K562 (cell line): ENCODE measurements around the gene LCLAT1. TPM values are rescaled to one million over a fixed set of nuclear protein-coding genes. Genes with fewer than 3 reads are reported as not detected.

Experiments
- ATAC-seq: fragments of 200-7000 bp; cut with Tn5 transposase; 3 replicates; pipeline ENCODE4 v1.9.1; 2020; ENCODE audit warnings: moderate library complexity
- BruUV-seq: library from RNA; stranded (reverse); fragments of 400-500 nt; replicated peaks from 2 replicates; lab custom pipeline; 2021; lab: Mats Ljungman, UMichigan
- CTCF ChIA-PET: fragments of 300-600 bp; formaldehyde crosslinking; extraction: SDS; loops from one replicate; lab custom pipeline; 2021; ENCODE audit warnings: low intra/inter-chr PET ratio; lab: Yijun Ruan, JAX
- POLR2A ChIA-PET: fragments of 300-600, 350-650 bp; sonication (Branson Sonifier 250); formaldehyde crosslinking; extraction: SDS; loops from one replicate; lab custom pipeline; 2021; ENCODE audit warnings: antibody characterized with exemption, inconsistent platforms; lab: Yijun Ruan, JAX
- DNase-seq, 4 experiments: peaks; one replicate each; pipeline versions ENCODE4 v3.0.0 to v3.0.0-alpha.2; 2011 to 2018; ENCODE audit warnings: low spot score in 3 of 4, mixed read lengths in 3 of 4; ENCODE audit errors: extremely low read depth in 1 of 4
- FAIRE-seq: peaks from 2 replicates; lab custom pipeline; 2011; peaks lifted over from hg19 to GRCh38; lab: Jason Lieb, UNC
- H2AFZ ChIP-seq: 2 replicates; pipeline ENCODE4 v1.6.0; 2011; ENCODE audit warnings: low read depth, low read length, control low read depth, inconsistent platforms
- H3K27ac ChIP-seq: fragments of 200-600 bp; 3 replicates; pipeline ENCODE4 v1.8.0; 2011; ENCODE audit warnings: low read depth, mild to moderate bottlenecking, control low read depth, inconsistent platforms, low read length, moderate library complexity, mixed read lengths; ENCODE audit errors: extremely low read depth
- H3K27me3 ChIP-seq, 2 experiments: fragments of 300-600 bp in 1 of 2; 2 replicates in 1 of 2; 3 replicates in 1 of 2; pipeline versions ENCODE4 v1.6.0 to v1.8.0; 2011; ENCODE audit warnings: inconsistent platforms in 2 of 2, low read length in 2 of 2, mild to moderate bottlenecking in 1 of 2, mixed read lengths in 1 of 2, moderate library complexity in 1 of 2; ENCODE audit not compliant: control insufficient read depth in 2 of 2, insufficient read depth in 2 of 2
- H3K36me3 ChIP-seq: fragments of 300-600 bp; 3 replicates; pipeline ENCODE4 v1.8.0; 2011; ENCODE audit warnings: mild to moderate bottlenecking, low read length, inconsistent platforms; ENCODE audit not compliant: control insufficient read depth, insufficient read depth
- H3K4me1 ChIP-seq, 2 experiments: fragments of 200-600 bp in 1 of 2; replicated peaks in 1 of 2; 2 replicates in 1 of 2; 3 replicates in 1 of 2; pipeline versions ENCODE4 v1.5.1 to v1.8.0; 2011; ENCODE audit warnings: inconsistent platforms in 2 of 2, low read length in 2 of 2, mild to moderate bottlenecking in 1 of 2, mixed read lengths in 1 of 2, moderate library complexity in 1 of 2; ENCODE audit not compliant: control insufficient read depth in 2 of 2, insufficient read depth in 2 of 2
- H3K4me2 ChIP-seq: 2 replicates; pipeline ENCODE4 v1.6.1; 2011; ENCODE audit warnings: low read length, control low read depth, inconsistent platforms, mixed read lengths; ENCODE audit not compliant: insufficient read depth
- H3K4me3 ChIP-seq: fragments of 200-600 bp; sonication (generic), shearing (Covaris generic); 2 replicates; pipeline ENCODE4 v1.5.1; 2016; ENCODE audit warnings: control low read depth, inconsistent platforms
- H3K79me2 ChIP-seq: fragments of 200-600 bp; 3 replicates; pipeline ENCODE4 v1.8.0; 2011; ENCODE audit warnings: low read length, inconsistent platforms; ENCODE audit not compliant: control insufficient read depth, insufficient read depth
- H3K9ac ChIP-seq, 2 experiments: 2 replicates each; pipeline versions ENCODE4 v1.6.0 to v1.6.1; 2011; ENCODE audit warnings: low read depth in 2 of 2, low read length in 2 of 2, control low read depth in 1 of 2, inconsistent platforms in 1 of 2, mild to moderate bottlenecking in 1 of 2, mixed read lengths in 1 of 2; ENCODE audit not compliant: insufficient read depth in 1 of 2
- H3K9me1 ChIP-seq: one replicate; pipeline ENCODE4 v1.6.0; 2011; ENCODE audit warnings: inconsistent platforms, mild to moderate bottlenecking, low read length, moderate library complexity; ENCODE audit not compliant: control insufficient read depth, insufficient read depth
- H3K9me3 ChIP-seq: replicated peaks from 2 replicates; pipeline ENCODE4 v1.5.1; 2011; ENCODE audit warnings: low read depth, low read length, inconsistent platforms; ENCODE audit not compliant: control insufficient read depth, insufficient read depth
- H4K20me1 ChIP-seq: replicated peaks from 2 replicates; pipeline ENCODE4 v1.6.1; 2011; ENCODE audit warnings: low read length, inconsistent platforms, mixed read lengths; ENCODE audit not compliant: control insufficient read depth, insufficient read depth
- HCFC1 ChIP-seq: IDR thresholded peaks from 2 replicates; pipeline ENCODE4 v1.6.1; 2012; ENCODE audit warnings: low read depth, low read length, improper control_type of control experiment
- MECOM ChIP-seq: fragments of 250-450 bp; sonication (Bioruptor Pico); IDR thresholded peaks from 2 replicates; pipeline ENCODE4 v1.8.0; 2022; ENCODE audit warnings: inconsistent platforms
- ZNF347 ChIP-seq: fragments of 450-650 bp; formaldehyde crosslinking; IDR thresholded peaks from 2 replicates; pipeline ENCODE4 v1.4.0; 2020; ENCODE audit warnings: low read depth, mild to moderate bottlenecking, moderate library complexity
- WGBS: fragments of 100-300 bp; shearing (Covaris generic); methylation state at CpG from one replicate; pipeline ENCODE4 v1.1.6; 2016; ENCODE audit warnings: low coverage, mixed read lengths; ENCODE audit not compliant: insufficient coverage; ENCODE audit errors: missing lambda C conversion rate; 5-methylcytosine and 5-hydroxymethylcytosine counted together
- in situ Hi-C: fragments of 300-500 bp; cut with MboI; formaldehyde crosslinking; loops from 4 replicates; pipeline ENCODE4 v1.15.0; 2018; ENCODE audit warnings: inconsistent platforms, mixed read lengths
- intact Hi-C: fragments of 100-400 bp; cut with micrococcal nuclease; formaldehyde crosslinking; loops from 2 replicates; pipeline ENCODE4 v1.14.2; 2022
- polyA plus RNA-seq, 8 experiments: library from polyadenylated mRNA; depleted of rRNA in 4 of 8; stranded (reverse) in 5 of 8; unstranded in 3 of 8; fragments of >200 nt; fragmentation: Nextera tagmentation in 2 of 8; fragmentation: Illumina TruSeq in 1 of 8; extraction: Ambion mirVana in 2 of 8; extraction: Trizol in 1 of 8; gene quantifications; 2 replicates each; pipeline versions ENCODE4 v1.2.1 to v1.2.3, GENCODE V29; 2011 to 2014; ENCODE audit warnings: inconsistent platforms in 1 of 8, missing spikeins in 1 of 8
- total RNA-seq, 7 experiments: library from RNA; depleted of rRNA in 6 of 7; stranded (reverse); fragments of >200 nt in 6 of 7; fragmentation: Illumina TruSeq in 2 of 7; extraction: Trizol in 2 of 7; gene quantifications; 2 replicates each; pipeline versions ENCODE4 v1.2.1 to v1.2.3, GENCODE V29; 2011 to 2021; ENCODE audit warnings: low replicate concordance in 1 of 7
- TF ChIP-seq, protein P1 (sequence below), 2 experiments: fragments of 450-650 bp in 1 of 2; sonication (generic) in 1 of 2; formaldehyde crosslinking; conservative IDR thresholded peaks; 2 replicates each; pipeline versions ENCODE4 v1.4.0 to v1.8.1; 2020 to 2022; ENCODE audit warnings: mild to moderate bottlenecking in 1 of 2, missing genetic modification reagents in 1 of 2
- TF ChIP-seq, protein P2 (sequence below): fragments of 450-650 bp; IDR thresholded peaks from 2 replicates; pipeline ENCODE4 v1.6.1; 2017; ENCODE audit warnings: antibody characterized with exemption, mild to moderate bottlenecking

Gene LCLAT1
- total and polyA plus RNA-seq, 9 of the 15 experiments (the other 6 are each of a cell fraction or from before 2014, with no cell fraction given), result 8.9 to 63.3 (median 25.4) TPM

GRCh38 chr2:30470426-30470825, 23.4 kb downstream of the LCLAT1 start:
- BruUV-seq, result no TSS peak
- intact Hi-C loops, result no loop called here
- H3K36me3 ChIP-seq, result no peaks in the 10 kb centered on the region
- no peak overlapping the region for H3K27ac ChIP-seq
- no peak for FAIRE-seq
- H3K9ac ChIP-seq, result no peak overlapping the region
- H3K9me3 ChIP-seq, result no peaks in the 10 kb centered on the region
- WGBS, result 91% methylated on average over 1 of the region's 1 CpG
- TF ChIP-seq MECOM (CRISPR knock-in tag) (peak; percentile 58; the same call in 1 of the 2 replicates), HCFC1 (no peak), ZNF347 (CRISPR knock-in tag) (no peak)
- TF ChIP-seq, protein P1, sequence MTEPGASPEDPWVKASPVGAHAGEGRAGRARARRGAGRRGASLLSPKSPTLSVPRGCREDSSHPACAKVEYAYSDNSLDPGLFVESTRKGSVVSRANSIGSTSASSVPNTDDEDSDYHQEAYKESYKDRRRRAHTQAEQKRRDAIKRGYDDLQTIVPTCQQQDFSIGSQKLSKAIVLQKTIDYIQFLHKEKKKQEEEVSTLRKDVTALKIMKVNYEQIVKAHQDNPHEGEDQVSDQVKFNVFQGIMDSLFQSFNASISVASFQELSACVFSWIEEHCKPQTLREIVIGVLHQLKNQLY (CRISPR knock-in tag; conservative IDR thresholded peaks at IDR 0.05), result no peak
- TF ChIP-seq, protein P2, sequence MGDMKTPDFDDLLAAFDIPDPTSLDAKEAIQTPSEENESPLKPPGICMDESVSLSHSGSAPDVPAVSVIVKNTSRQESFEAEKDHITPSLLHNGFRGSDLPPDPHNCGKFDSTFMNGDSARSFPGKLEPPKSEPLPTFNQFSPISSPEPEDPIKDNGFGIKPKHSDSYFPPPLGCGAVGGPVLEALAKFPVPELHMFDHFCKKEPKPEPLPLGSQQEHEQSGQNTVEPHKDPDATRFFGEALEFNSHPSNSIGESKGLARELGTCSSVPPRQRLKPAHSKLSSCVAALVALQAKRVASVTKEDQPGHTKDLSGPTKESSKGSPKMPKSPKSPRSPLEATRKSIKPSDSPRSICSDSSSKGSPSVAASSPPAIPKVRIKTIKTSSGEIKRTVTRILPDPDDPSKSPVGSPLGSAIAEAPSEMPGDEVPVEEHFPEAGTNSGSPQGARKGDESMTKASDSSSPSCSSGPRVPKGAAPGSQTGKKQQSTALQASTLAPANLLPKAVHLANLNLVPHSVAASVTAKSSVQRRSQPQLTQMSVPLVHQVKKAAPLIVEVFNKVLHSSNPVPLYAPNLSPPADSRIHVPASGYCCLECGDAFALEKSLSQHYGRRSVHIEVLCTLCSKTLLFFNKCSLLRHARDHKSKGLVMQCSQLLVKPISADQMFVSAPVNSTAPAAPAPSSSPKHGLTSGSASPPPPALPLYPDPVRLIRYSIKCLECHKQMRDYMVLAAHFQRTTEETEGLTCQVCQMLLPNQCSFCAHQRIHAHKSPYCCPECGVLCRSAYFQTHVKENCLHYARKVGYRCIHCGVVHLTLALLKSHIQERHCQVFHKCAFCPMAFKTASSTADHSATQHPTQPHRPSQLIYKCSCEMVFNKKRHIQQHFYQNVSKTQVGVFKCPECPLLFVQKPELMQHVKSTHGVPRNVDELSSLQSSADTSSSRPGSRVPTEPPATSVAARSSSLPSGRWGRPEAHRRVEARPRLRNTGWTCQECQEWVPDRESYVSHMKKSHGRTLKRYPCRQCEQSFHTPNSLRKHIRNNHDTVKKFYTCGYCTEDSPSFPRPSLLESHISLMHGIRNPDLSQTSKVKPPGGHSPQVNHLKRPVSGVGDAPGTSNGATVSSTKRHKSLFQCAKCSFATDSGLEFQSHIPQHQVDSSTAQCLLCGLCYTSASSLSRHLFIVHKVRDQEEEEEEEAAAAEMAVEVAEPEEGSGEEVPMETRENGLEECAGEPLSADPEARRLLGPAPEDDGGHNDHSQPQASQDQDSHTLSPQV, result peak; percentile 48; the same call in 1 of the 2 replicates
- no peak for ATAC-seq
- ChIA-PET CTCF (no interaction called here), POLR2A (no interaction called here)
- in situ Hi-C loops, result no loop called here
- no peaks in the 10 kb centered on the region for H3K27me3 ChIP-seq
- no peak overlapping the region for H2AFZ ChIP-seq
- H3K4me2 ChIP-seq, result no peak overlapping the region
- no peaks in the 10 kb centered on the region for H3K9me1 ChIP-seq
- 0 out of 5 replicates have a peak, but pooled peaks cover 0 to 2% of the 10 kb centered on the region in 2 experiments for H3K4me1 ChIP-seq
- 0 out of 2 replicates have a peak, but pooled peaks cover 3% of the 10 kb centered on the region for H4K20me1 ChIP-seq
- DNase-seq, result no peak
- no peak overlapping the region for H3K4me3 ChIP-seq
- H3K79me2 ChIP-seq, result peaks cover 78% of the 10 kb centered on the region
